ENCODE results near the gene INTS15.
"Not testable (repeated sequence)": the region's sequence is repeated elsewhere in the genome, so short reads cannot be mapped to it uniquely, and the experiment has no call there.

The INTS15 gene

GRCh38 chr7:6577369-6578113 is 12.3 kb upstream of the INTS15 start, which contains the start of gene ZDHHC4:
Gene ZDHHC4 (plus strand): TSS chr7:6577454. CDS start chr7:6580562, 3,108 bp downstream.
- DNase-seq = peak; percentile 90

- DNase-seq = no peak
Measured at GRCh38 chr7:6578114-6579084, 11.4 kb upstream of the INTS15 start.

GRCh38 chr7:6579446-6579845 is 10.4 kb upstream of the INTS15 start:
- DNase-seq = peak; percentile 10

GRCh38 chr7:6585746-6586432 is 3.9 kb upstream of the INTS15 start:
- not testable (repeated sequence) for DNase-seq

GRCh38 chr7:6588566-6588965 is 1.3 kb upstream of the INTS15 start:
- no peak for DNase-seq

GRCh38 chr7:6589151-6589828 is 531 bp upstream of the INTS15 start:
- no peak for DNase-seq

- peak; percentile 61 for DNase-seq
Measured at GRCh38 chr7:6590645-6591110, 857 bp downstream of the INTS15 start.

GRCh38 chr7:6600093-6600492 is 10.3 kb downstream of the INTS15 start:
- DNase-seq = no peak

- DNase-seq = no peak
Measured at GRCh38 chr7:6604458-6604857, 14.6 kb downstream of the INTS15 start.

GRCh38 chr7:6606866-6607583 is 17.2 kb downstream of the INTS15 start:
- no peak for DNase-seq

- no peak for DNase-seq
Measured at GRCh38 chr7:6607651-6608051, 17.8 kb downstream of the INTS15 start.

- DNase-seq = no peak
Measured at GRCh38 chr7:6608081-6608480, 18.3 kb downstream of the INTS15 start.

- DNase-seq = no peak
Measured at GRCh38 chr7:6608794-6609193, 19.0 kb downstream of the INTS15 start.

- DNase-seq = no peak
Measured at GRCh38 chr7:6612819-6613218, 23.0 kb downstream of the INTS15 start.

- no peak for DNase-seq
Measured at GRCh38 chr7:6613706-6614105, 23.9 kb downstream of the INTS15 start.

GRCh38 chr7:6614953-6615722 is 25.3 kb downstream of the INTS15 start, which contains the start of gene ZNF853:
Gene ZNF853 (plus strand): TSS chr7:6615610. CDS start chr7:6616175, 565 bp downstream.
- DNase-seq = peak; percentile 45

GRCh38 chr7:6615723-6616555 is 26.1 kb downstream of the INTS15 start:
- DNase-seq = peak; percentile 44

GRCh38 chr7:6616854-6617643 is 27.2 kb downstream of the INTS15 start:
- no peak for DNase-seq

- no peak for DNase-seq
Measured at GRCh38 chr7:6618621-6619020, 28.8 kb downstream of the INTS15 start.
